DND-41 (cell line): ENCODE measurements around the gene MLIP.

Experiments
- EZH2 ChIP-seq: IDR thresholded peaks from 3 replicates; pipeline ENCODE4 v1.6.1; 2012; ENCODE audit warnings: borderline replicate concordance, low read depth, mild to moderate bottlenecking, moderate library complexity, low read length, inconsistent platforms; ENCODE audit not compliant: severe bottlenecking
- TF ChIP-seq, protein P1 (sequence below): IDR thresholded peaks from 2 replicates; pipeline ENCODE4 v1.5.1; 2012; ENCODE audit warnings: borderline replicate concordance, low read length, moderate library complexity, mild to moderate bottlenecking; ENCODE audit not compliant: poor library complexity, severe bottlenecking; ENCODE audit errors: extremely low read depth

DNA sequence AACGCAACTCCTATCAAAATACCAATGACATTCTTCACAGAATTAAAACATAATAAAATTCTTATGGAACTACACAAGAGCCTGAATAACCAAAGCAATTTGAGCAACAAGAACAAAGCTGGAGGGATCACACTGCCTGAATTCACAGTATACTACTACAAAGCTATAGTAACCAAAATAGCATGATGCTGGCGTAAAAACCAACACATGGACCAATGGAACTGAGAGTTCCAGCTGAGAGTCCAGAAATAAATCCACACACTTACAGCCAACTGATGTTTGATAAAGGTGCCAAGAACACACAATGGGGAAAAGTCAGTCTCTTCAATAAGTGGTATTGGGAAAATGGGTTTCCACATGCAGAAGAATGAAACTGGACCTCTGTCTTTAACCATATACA is 6.9 kb downstream of the MLIP start:
- TF ChIP-seq, protein P1, sequence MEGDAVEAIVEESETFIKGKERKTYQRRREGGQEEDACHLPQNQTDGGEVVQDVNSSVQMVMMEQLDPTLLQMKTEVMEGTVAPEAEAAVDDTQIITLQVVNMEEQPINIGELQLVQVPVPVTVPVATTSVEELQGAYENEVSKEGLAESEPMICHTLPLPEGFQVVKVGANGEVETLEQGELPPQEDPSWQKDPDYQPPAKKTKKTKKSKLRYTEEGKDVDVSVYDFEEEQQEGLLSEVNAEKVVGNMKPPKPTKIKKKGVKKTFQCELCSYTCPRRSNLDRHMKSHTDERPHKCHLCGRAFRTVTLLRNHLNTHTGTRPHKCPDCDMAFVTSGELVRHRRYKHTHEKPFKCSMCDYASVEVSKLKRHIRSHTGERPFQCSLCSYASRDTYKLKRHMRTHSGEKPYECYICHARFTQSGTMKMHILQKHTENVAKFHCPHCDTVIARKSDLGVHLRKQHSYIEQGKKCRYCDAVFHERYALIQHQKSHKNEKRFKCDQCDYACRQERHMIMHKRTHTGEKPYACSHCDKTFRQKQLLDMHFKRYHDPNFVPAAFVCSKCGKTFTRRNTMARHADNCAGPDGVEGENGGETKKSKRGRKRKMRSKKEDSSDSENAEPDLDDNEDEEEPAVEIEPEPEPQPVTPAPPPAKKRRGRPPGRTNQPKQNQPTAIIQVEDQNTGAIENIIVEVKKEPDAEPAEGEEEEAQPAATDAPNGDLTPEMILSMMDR: no peak
- no peak for TF ChIP-seq EZH2
